ENCODE measurements around the gene SIAH3. TPM values are rescaled to one million over a fixed set of nuclear protein-coding genes. Genes with fewer than 3 reads are reported as not detected.

SIAH3 gene
- total and polyA plus RNA-seq, 2 experiments from 2014 or later: 0.13 to 0.17 TPM

DNA sequence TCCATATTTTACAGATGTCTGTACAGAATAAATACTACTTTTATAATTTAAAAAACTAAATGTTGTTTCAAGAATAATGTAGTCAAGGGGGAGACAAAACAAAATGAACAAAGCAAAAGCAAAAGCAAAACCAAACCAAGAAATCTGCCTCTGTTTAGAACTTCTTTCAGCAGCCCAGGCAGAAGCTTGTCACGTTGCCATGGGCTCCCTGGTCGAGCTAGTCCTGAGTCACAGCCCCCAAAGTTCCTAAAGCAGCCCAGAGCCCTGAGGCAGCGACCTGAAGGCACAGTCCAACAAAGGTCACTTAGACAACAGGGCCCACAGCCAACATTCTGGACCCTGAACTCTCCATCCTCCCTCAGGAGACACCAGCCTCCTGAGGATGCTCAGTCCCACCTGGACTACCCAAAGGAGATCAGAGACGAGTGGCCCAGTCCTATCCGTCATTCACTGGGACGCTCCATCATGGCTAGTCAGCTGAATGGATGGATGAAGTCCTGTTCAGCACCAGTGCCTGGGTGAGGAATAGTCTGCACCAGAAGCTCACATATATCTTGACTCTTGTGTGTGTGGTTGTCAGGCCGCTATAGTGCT is 41.7 kb downstream of the SIAH3 start (continued):
- TF ChIP-seq, protein P1, sequence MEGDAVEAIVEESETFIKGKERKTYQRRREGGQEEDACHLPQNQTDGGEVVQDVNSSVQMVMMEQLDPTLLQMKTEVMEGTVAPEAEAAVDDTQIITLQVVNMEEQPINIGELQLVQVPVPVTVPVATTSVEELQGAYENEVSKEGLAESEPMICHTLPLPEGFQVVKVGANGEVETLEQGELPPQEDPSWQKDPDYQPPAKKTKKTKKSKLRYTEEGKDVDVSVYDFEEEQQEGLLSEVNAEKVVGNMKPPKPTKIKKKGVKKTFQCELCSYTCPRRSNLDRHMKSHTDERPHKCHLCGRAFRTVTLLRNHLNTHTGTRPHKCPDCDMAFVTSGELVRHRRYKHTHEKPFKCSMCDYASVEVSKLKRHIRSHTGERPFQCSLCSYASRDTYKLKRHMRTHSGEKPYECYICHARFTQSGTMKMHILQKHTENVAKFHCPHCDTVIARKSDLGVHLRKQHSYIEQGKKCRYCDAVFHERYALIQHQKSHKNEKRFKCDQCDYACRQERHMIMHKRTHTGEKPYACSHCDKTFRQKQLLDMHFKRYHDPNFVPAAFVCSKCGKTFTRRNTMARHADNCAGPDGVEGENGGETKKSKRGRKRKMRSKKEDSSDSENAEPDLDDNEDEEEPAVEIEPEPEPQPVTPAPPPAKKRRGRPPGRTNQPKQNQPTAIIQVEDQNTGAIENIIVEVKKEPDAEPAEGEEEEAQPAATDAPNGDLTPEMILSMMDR (conservative IDR thresholded peaks at IDR 0.05; ENCODE audit: low read depth in 2 of 2): no peak
- no peak for TF ChIP-seq ZNF114 (CRISPR knock-in tag; IDR thresholded peaks at IDR 0.05)

DNA sequence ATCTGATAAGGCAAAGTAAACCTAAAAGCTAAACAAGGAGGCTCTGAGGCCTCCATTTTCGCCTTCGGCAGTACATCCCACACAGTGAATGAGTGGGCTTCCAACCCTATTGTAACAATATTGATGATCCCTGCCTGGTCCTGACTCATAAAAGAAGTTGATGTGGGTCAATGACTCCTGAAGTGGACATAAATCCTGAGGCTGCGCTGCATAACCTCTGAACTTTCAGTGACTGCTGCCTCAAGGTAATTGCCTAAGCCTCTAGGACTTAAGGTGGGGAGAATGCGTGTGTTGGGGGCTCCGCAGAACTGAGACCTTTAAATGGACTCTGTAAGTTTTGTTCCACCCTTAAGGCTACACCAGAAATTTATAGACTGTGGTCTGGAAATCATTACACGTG is 42.6 kb downstream of the SIAH3 start:
- DNase-seq (ENCODE audit: low spot score) (no peak), ATAC-seq (no peak)
- Histone ChIP-seq H3K27ac (ENCODE audit: low read depth) (no peak overlapping the region), H3K4me3 (no peak overlapping the region), H4K20me1 (replicated peaks; ENCODE audit: insufficient read depth) (no peaks in the 10 kb centered on the region), H3F3A (replicated peaks; ENCODE audit: low read depth) (no peaks in the 10 kb centered on the region), H3K4me2 (no peak overlapping the region), H3K9me2 (ENCODE audit: insufficient read depth) (no peaks in the 10 kb centered on the region), H3K27me3 (ENCODE audit: insufficient read depth) (no peaks in the 10 kb centered on the region), H3K4me1 (ENCODE audit: insufficient read depth) (no peaks in the 10 kb centered on the region), H3K36me3 (ENCODE audit: insufficient read depth) (no peaks in the 10 kb centered on the region), H3K79me2 (replicated peaks; ENCODE audit: insufficient read depth) (no peaks in the 10 kb centered on the region), H2AFZ (no peak overlapping the region)
- no peaks in the 10 kb centered on the region; the same call in 2 of the 3 replicates for H3K9me3 Mint-ChIP-seq
- H3K36me3 Mint-ChIP-seq (ENCODE audit: low read depth): no peaks in the 10 kb centered on the region
- no peak overlapping the region for H3K27ac Mint-ChIP-seq
- peaks cover 3% of the 10 kb centered on the region; the same call in 2 of the 3 replicates for H3K4me1 Mint-ChIP-seq
- H3K27me3 Mint-ChIP-seq (ENCODE audit: insufficient read depth, low read depth, poor library complexity): peaks cover 3% of the 10 kb centered on the region
- no peak overlapping the region for H3K4me3 Mint-ChIP-seq
- TF ChIP-seq, protein P1 (conservative IDR thresholded peaks at IDR 0.05; ENCODE audit: low read depth in 2 of 2): no peak
- TF ChIP-seq EZH2 (IDR thresholded peaks at IDR 0.05; ENCODE audit: low read depth, unreplicated experiment): no peak
- TF ChIP-seq, protein P2, sequence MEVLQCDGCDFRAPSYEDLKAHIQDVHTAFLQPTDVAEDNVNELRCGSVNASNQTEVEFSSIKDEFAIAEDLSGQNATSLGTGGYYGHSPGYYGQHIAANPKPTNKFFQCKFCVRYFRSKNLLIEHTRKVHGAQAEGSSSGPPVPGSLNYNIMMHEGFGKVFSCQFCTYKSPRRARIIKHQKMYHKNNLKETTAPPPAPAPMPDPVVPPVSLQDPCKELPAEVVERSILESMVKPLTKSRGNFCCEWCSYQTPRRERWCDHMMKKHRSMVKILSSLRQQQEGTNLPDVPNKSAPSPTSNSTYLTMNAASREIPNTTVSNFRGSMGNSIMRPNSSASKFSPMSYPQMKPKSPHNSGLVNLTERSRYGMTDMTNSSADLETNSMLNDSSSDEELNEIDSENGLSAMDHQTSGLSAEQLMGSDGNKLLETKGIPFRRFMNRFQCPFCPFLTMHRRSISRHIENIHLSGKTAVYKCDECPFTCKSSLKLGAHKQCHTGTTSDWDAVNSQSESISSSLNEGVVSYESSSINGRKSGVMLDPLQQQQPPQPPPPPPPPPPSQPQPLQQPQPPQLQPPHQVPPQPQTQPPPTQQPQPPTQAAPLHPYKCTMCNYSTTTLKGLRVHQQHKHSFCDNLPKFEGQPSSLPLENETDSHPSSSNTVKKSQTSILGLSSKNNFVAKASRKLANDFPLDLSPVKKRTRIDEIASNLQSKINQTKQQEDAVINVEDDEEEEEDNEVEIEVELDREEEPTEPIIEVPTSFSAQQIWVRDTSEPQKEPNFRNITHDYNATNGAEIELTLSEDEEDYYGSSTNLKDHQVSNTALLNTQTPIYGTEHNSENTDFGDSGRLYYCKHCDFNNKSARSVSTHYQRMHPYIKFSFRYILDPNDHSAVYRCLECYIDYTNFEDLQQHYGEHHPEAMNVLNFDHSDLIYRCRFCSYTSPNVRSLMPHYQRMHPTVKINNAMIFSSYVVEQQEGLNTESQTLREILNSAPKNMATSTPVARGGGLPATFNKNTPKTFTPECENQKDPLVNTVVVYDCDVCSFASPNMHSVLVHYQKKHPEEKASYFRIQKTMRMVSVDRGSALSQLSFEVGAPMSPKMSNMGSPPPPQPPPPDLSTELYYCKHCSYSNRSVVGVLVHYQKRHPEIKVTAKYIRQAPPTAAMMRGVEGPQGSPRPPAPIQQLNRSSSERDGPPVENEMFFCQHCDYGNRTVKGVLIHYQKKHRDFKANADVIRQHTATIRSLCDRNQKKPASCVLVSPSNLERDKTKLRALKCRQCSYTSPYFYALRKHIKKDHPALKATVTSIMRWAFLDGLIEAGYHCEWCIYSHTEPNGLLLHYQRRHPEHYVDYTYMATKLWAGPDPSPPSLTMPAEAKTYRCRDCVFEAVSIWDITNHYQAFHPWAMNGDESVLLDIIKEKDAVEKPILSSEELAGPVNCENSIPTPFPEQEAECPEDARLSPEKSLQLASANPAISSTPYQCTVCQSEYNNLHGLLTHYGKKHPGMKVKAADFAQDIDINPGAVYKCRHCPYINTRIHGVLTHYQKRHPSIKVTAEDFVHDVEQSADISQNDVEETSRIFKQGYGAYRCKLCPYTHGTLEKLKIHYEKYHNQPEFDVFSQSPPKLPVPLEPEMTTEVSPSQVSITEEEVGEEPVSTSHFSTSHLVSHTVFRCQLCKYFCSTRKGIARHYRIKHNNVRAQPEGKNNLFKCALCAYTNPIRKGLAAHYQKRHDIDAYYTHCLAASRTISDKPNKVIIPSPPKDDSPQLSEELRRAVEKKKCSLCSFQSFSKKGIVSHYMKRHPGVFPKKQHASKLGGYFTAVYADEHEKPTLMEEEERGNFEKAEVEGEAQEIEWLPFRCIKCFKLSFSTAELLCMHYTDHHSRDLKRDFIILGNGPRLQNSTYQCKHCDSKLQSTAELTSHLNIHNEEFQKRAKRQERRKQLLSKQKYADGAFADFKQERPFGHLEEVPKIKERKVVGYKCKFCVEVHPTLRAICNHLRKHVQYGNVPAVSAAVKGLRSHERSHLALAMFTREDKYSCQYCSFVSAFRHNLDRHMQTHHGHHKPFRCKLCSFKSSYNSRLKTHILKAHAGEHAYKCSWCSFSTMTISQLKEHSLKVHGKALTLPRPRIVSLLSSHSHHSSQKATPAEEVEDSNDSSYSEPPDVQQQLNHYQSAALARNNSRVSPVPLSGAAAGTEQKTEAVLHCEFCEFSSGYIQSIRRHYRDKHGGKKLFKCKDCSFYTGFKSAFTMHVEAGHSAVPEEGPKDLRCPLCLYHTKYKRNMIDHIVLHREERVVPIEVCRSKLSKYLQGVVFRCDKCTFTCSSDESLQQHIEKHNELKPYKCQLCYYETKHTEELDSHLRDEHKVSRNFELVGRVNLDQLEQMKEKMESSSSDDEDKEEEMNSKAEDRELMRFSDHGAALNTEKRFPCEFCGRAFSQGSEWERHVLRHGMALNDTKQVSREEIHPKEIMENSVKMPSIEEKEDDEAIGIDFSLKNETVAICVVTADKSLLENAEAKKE (CRISPR knock-in tag; IDR thresholded peaks at IDR 0.05): no peak
- TF ChIP-seq JUNB (IDR thresholded peaks at IDR 0.05; ENCODE audit: unreplicated experiment): no peak
- TF ChIP-seq, protein P3, sequence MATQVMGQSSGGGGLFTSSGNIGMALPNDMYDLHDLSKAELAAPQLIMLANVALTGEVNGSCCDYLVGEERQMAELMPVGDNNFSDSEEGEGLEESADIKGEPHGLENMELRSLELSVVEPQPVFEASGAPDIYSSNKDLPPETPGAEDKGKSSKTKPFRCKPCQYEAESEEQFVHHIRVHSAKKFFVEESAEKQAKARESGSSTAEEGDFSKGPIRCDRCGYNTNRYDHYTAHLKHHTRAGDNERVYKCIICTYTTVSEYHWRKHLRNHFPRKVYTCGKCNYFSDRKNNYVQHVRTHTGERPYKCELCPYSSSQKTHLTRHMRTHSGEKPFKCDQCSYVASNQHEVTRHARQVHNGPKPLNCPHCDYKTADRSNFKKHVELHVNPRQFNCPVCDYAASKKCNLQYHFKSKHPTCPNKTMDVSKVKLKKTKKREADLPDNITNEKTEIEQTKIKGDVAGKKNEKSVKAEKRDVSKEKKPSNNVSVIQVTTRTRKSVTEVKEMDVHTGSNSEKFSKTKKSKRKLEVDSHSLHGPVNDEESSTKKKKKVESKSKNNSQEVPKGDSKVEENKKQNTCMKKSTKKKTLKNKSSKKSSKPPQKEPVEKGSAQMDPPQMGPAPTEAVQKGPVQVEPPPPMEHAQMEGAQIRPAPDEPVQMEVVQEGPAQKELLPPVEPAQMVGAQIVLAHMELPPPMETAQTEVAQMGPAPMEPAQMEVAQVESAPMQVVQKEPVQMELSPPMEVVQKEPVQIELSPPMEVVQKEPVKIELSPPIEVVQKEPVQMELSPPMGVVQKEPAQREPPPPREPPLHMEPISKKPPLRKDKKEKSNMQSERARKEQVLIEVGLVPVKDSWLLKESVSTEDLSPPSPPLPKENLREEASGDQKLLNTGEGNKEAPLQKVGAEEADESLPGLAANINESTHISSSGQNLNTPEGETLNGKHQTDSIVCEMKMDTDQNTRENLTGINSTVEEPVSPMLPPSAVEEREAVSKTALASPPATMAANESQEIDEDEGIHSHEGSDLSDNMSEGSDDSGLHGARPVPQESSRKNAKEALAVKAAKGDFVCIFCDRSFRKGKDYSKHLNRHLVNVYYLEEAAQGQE (IDR thresholded peaks at IDR 0.05; ENCODE audit: unreplicated experiment): no peak
- TF ChIP-seq, protein P4, sequence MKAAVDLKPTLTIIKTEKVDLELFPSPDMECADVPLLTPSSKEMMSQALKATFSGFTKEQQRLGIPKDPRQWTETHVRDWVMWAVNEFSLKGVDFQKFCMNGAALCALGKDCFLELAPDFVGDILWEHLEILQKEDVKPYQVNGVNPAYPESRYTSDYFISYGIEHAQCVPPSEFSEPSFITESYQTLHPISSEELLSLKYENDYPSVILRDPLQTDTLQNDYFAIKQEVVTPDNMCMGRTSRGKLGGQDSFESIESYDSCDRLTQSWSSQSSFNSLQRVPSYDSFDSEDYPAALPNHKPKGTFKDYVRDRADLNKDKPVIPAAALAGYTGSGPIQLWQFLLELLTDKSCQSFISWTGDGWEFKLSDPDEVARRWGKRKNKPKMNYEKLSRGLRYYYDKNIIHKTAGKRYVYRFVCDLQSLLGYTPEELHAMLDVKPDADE (IDR thresholded peaks at IDR 0.05): no peak
- no peak for TF ChIP-seq POLR2AphosphoS5 (IDR thresholded peaks at IDR 0.05; ENCODE audit: low read depth)
- no peak for TF ChIP-seq ZNF331 (CRISPR knock-in tag; IDR thresholded peaks at IDR 0.05; ENCODE audit: low read depth)

Measured in GM23338 (cell line).